Measurements from ENCODE around the gene STPG2. TPM values are rescaled to one million over a fixed set of nuclear protein-coding genes. Genes with fewer than 3 reads are reported as not detected.

The STPG2 gene
- total and polyA plus RNA-seq, 2 of the 4 experiments (the other 2 are of a cell fraction) = not detected

DNA sequence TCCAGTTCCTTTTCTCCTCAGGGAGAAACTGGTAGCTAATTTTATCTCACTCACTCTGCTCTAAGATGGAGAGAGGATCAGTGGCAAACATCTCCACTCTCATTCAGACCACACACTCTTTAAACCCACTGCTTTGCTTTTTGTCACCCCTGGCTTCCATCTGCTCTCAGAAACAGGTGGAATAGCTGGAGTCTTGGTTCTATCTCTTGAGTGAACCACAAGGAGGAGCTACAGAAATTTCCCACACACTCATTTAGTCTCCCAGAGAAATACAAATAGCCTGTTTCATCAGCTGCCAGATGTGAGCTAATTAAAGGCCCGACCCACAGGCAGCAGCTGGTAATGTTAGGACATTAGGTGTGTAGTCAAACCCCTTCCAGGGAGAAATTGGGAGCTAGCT, 96.6 kb downstream of the STPG2 start:
- Histone ChIP-seq H3K23ac (ENCODE audit: low read depth, low read length) (no peak overlapping the region), H2AFZ (replicated peaks; ENCODE audit: low read length, poor library complexity) (no peak overlapping the region), H2BK20ac (ENCODE audit: low read depth, low read length) (no peak overlapping the region), H3K9me3 (ENCODE audit: control insufficient read depth, insufficient read depth, low read length) (no peaks in the 10 kb centered on the region; the same call in 1 of the 2 replicates), H3K14ac (replicated peaks; ENCODE audit: low read depth, low read length) (no peak overlapping the region), H3K9me1 (ENCODE audit: insufficient read depth, low read length) (no peaks in the 10 kb centered on the region), H3K4me2 (ENCODE audit: low read depth, low read length) (no peak overlapping the region), H2BK5ac (ENCODE audit: low read depth, low read length, poor library complexity, severe bottlenecking) (no peak overlapping the region), H3K79me1 (ENCODE audit: low read depth in 1 of 2, low read length in 2 of 2) (no peaks in the 10 kb centered on the region), H3K56ac (ENCODE audit: extremely low read depth, insufficient read depth, low read length) (no peak overlapping the region), H4K5ac (ENCODE audit: low read depth, low read length) (no peak overlapping the region), H2AK9ac (replicated peaks; ENCODE audit: low read depth, low read length, poor library complexity) (no peak overlapping the region), H4K91ac (ENCODE audit: insufficient read depth, low read depth, low read length) (no peak overlapping the region), H2AK5ac (ENCODE audit: low read depth, low read length) (no peak overlapping the region), H3K4me3 (ENCODE audit: insufficient read depth, low read depth, low read length) (no peak overlapping the region), H2BK120ac (ENCODE audit: low read depth, low read length) (no peak overlapping the region), H3K4me1 (ENCODE audit: control insufficient read depth, insufficient read depth, low read length) (no peaks in the 10 kb centered on the region), H3K4ac (ENCODE audit: low read depth, low read length) (no peak overlapping the region), H4K20me1 (ENCODE audit: insufficient read depth, low read length) (no peaks in the 10 kb centered on the region), H3K27me3 (ENCODE audit: control insufficient read depth, insufficient read depth, low read length) (no peaks in the 10 kb centered on the region), H4K8ac (ENCODE audit: low read depth in 2 of 2, low read length in 2 of 2) (no peak overlapping the region), H3K27ac (ENCODE audit: insufficient read depth, low read length) (no peak overlapping the region), H3K18ac (ENCODE audit: low read depth, low read length) (no peak overlapping the region), H3K9ac (ENCODE audit: low read depth, low read length) (no peak overlapping the region), H3K36me3 (ENCODE audit: control insufficient read depth, insufficient read depth, low read length) (no peaks in the 10 kb centered on the region), H2BK15ac (ENCODE audit: low read depth, low read length) (no peak overlapping the region)
- in situ Hi-C loops (cut with MboI; ENCODE audit: low sequenced_read_pairs) (no loop called here), intact Hi-C loops (cut with micrococcal nuclease) (no loop called here), dilution Hi-C loops (cut with HindIII; ENCODE audit: low sequenced_read_pairs, unreplicated experiment) (no loop called here)
- POLR2A ChIA-PET (ENCODE audit: unreplicated experiment) = no interaction called here
- ATAC-seq (ENCODE audit: low read depth) (no peak), DNase-seq (no peak)
- WGBS, 2 experiments (ENCODE audit: extremely low coverage in 2 of 2, insufficient read length in 1 of 2) = no CpG with 5 or more reads among the region's 1 CpG
- CTCF ChIA-PET = no interaction called here
- BruUV-seq (replicated peaks) = no TSS peak
- no peak for TF ChIP-seq CEBPB (IDR thresholded peaks at IDR 0.05; ENCODE audit: low read depth, low read length)
- TF ChIP-seq, protein P1, sequence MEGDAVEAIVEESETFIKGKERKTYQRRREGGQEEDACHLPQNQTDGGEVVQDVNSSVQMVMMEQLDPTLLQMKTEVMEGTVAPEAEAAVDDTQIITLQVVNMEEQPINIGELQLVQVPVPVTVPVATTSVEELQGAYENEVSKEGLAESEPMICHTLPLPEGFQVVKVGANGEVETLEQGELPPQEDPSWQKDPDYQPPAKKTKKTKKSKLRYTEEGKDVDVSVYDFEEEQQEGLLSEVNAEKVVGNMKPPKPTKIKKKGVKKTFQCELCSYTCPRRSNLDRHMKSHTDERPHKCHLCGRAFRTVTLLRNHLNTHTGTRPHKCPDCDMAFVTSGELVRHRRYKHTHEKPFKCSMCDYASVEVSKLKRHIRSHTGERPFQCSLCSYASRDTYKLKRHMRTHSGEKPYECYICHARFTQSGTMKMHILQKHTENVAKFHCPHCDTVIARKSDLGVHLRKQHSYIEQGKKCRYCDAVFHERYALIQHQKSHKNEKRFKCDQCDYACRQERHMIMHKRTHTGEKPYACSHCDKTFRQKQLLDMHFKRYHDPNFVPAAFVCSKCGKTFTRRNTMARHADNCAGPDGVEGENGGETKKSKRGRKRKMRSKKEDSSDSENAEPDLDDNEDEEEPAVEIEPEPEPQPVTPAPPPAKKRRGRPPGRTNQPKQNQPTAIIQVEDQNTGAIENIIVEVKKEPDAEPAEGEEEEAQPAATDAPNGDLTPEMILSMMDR (conservative IDR thresholded peaks at IDR 0.05; ENCODE audit: low read depth, low read length) = no peak
- TF ChIP-seq POLR2A (IDR thresholded peaks at IDR 0.05; ENCODE audit: low read depth, low read length) = no peak
- TF ChIP-seq FOS (IDR thresholded peaks at IDR 0.05; ENCODE audit: low read depth, low read length) = no peak
- no peak for TF ChIP-seq MAZ (IDR thresholded peaks at IDR 0.05; ENCODE audit: borderline replicate concordance, low read depth, low read length)
- TF ChIP-seq, protein P2, sequence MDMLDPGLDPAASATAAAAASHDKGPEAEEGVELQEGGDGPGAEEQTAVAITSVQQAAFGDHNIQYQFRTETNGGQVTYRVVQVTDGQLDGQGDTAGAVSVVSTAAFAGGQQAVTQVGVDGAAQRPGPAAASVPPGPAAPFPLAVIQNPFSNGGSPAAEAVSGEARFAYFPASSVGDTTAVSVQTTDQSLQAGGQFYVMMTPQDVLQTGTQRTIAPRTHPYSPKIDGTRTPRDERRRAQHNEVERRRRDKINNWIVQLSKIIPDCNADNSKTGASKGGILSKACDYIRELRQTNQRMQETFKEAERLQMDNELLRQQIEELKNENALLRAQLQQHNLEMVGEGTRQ (IDR thresholded peaks at IDR 0.05; ENCODE audit: low read depth, low read length) = no peak
- no peak for TF ChIP-seq RFX5 (IDR thresholded peaks at IDR 0.05; ENCODE audit: low read depth, low read length)
- TF ChIP-seq RCOR1 (IDR thresholded peaks at IDR 0.05; ENCODE audit: insufficient replicate concordance, low read length) = no peak
- no peak for TF ChIP-seq SMC3 (IDR thresholded peaks at IDR 0.05; ENCODE audit: low read depth, low read length)
- TF ChIP-seq, protein P3, sequence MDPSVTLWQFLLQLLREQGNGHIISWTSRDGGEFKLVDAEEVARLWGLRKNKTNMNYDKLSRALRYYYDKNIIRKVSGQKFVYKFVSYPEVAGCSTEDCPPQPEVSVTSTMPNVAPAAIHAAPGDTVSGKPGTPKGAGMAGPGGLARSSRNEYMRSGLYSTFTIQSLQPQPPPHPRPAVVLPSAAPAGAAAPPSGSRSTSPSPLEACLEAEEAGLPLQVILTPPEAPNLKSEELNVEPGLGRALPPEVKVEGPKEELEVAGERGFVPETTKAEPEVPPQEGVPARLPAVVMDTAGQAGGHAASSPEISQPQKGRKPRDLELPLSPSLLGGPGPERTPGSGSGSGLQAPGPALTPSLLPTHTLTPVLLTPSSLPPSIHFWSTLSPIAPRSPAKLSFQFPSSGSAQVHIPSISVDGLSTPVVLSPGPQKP (IDR thresholded peaks at IDR 0.05; ENCODE audit: borderline replicate concordance, low read depth, low read length) = no peak
- no peak for TF ChIP-seq RAD21 (IDR thresholded peaks at IDR 0.05; ENCODE audit: low read length)
- TF ChIP-seq MAFK (IDR thresholded peaks at IDR 0.05; ENCODE audit: low read depth, low read length) = no peak
